H9 (cell line): Measurements from ENCODE around the gene USP3. TPM values are rescaled to one million over a fixed set of nuclear protein-coding genes. Genes with fewer than 3 reads are reported as not detected.

Experiments
- DNase-seq: peaks from one replicate; pipeline ENCODE4 v3.0.0-alpha.2; 2017
- H2AFZ ChIP-seq: one replicate; pipeline ENCODE4 v1.6.1; 2013; ENCODE audit warnings: mild to moderate bottlenecking, low read length, control low read depth, moderate library complexity
- H2AK5ac ChIP-seq: 2 replicates; pipeline ENCODE4 v1.6.1; 2013; ENCODE audit warnings: low read length, control low read depth, mixed read lengths; ENCODE audit not compliant: insufficient read length
- H2BK120ac ChIP-seq: one replicate; pipeline ENCODE4 v1.6.1; 2013; ENCODE audit warnings: low read depth, mild to moderate bottlenecking, low read length, control low read depth, inconsistent platforms; ENCODE audit not compliant: poor library complexity, severe bottlenecking
- H2BK12ac ChIP-seq: 2 replicates; pipeline ENCODE4 v1.6.1; 2013; ENCODE audit warnings: low read length, control low read depth, mixed read lengths, low read depth; ENCODE audit not compliant: insufficient read length
- H2BK15ac ChIP-seq: 2 replicates; pipeline ENCODE4 v1.6.1; 2013; ENCODE audit warnings: low read depth, low read length, control low read depth
- H2BK20ac ChIP-seq: one replicate; pipeline ENCODE4 v1.6.1; 2013; ENCODE audit warnings: low read depth, mild to moderate bottlenecking, low read length, control low read depth, inconsistent platforms; ENCODE audit not compliant: poor library complexity, severe bottlenecking
- H2BK5ac ChIP-seq: 2 replicates; pipeline ENCODE4 v1.6.1; 2013; ENCODE audit warnings: low read length, control low read depth, mixed read lengths; ENCODE audit not compliant: insufficient read length
- H3K14ac ChIP-seq: 2 replicates; pipeline ENCODE4 v1.6.1; 2013; ENCODE audit warnings: low read length, control low read depth; ENCODE audit not compliant: insufficient read depth
- H3K18ac ChIP-seq: 2 replicates; pipeline ENCODE4 v1.6.1; 2013; ENCODE audit warnings: low read depth, mild to moderate bottlenecking, mixed read lengths, low read length, control low read depth; ENCODE audit not compliant: insufficient read length
- H3K23ac ChIP-seq: 2 replicates; pipeline ENCODE4 v1.6.1; 2013; ENCODE audit warnings: low read length, control low read depth, mixed read lengths, low read depth; ENCODE audit not compliant: insufficient read length
- H3K23me2 ChIP-seq: 2 replicates; pipeline ENCODE4 v1.6.1; 2013; ENCODE audit warnings: low read depth, mild to moderate bottlenecking, mixed read lengths, low read length, control low read depth; ENCODE audit not compliant: insufficient read length, poor library complexity, severe bottlenecking
- H3K27ac ChIP-seq: 2 replicates; pipeline ENCODE4 v1.5.1; 2013; ENCODE audit warnings: low read length, control low read depth, mixed read lengths, low read depth; ENCODE audit not compliant: insufficient read length
- H3K27me3 ChIP-seq: 2 replicates; pipeline ENCODE4 v1.6.1; 2013; ENCODE audit warnings: low read length, control low read depth, inconsistent platforms; ENCODE audit not compliant: insufficient read depth
- H3K4ac ChIP-seq: 2 replicates; pipeline ENCODE4 v1.6.1; 2013; ENCODE audit warnings: low read depth, mild to moderate bottlenecking, control low read depth, inconsistent platforms, low read length, moderate library complexity
- H3K4me1 ChIP-seq: 2 replicates; pipeline ENCODE4 v1.6.1; 2013; ENCODE audit warnings: low read length, control low read depth, inconsistent platforms; ENCODE audit not compliant: insufficient read depth
- H3K4me2 ChIP-seq: 2 replicates; pipeline ENCODE4 v1.6.1; 2013; ENCODE audit warnings: low read length, control low read depth, mixed read lengths; ENCODE audit not compliant: insufficient read length, insufficient read depth
- H3K56ac ChIP-seq: 2 replicates; pipeline ENCODE4 v1.6.1; 2013; ENCODE audit warnings: low read depth, mild to moderate bottlenecking, mixed read lengths, low read length, control low read depth; ENCODE audit not compliant: insufficient read length
- H3K79me1 ChIP-seq: 2 replicates; pipeline ENCODE4 v1.6.1; 2013; ENCODE audit warnings: low read depth, mild to moderate bottlenecking, moderate library complexity, low read length, control low read depth, inconsistent platforms; ENCODE audit not compliant: insufficient read depth, poor library complexity, severe bottlenecking
- H3K79me2 ChIP-seq: 2 replicates; pipeline ENCODE4 v1.6.1; 2013; ENCODE audit warnings: low read length, control low read depth, inconsistent platforms; ENCODE audit not compliant: insufficient read depth
- H3K9ac ChIP-seq: 2 replicates; pipeline ENCODE4 v1.6.1; 2013; ENCODE audit warnings: low read length, control low read depth, mixed read lengths; ENCODE audit not compliant: insufficient read length; ENCODE audit errors: extremely low read depth
- H3K9me3 ChIP-seq: one replicate; pipeline ENCODE4 v1.6.1; 2013; ENCODE audit warnings: low read depth, low read length, inconsistent platforms; ENCODE audit not compliant: control insufficient read depth
- H3T11ph ChIP-seq: one replicate; pipeline ENCODE4 v1.6.1; 2013; ENCODE audit warnings: mild to moderate bottlenecking, low read length, control low read depth, inconsistent platforms
- H4K20me1 ChIP-seq: one replicate; pipeline ENCODE4 v1.6.1; 2013; ENCODE audit not compliant: control insufficient read depth, insufficient read length, insufficient read depth
- H4K5ac ChIP-seq: 2 replicates; pipeline ENCODE4 v1.6.1; 2013; ENCODE audit warnings: low read depth, mild to moderate bottlenecking, mixed read lengths, low read length, control low read depth; ENCODE audit not compliant: insufficient read length
- H4K8ac ChIP-seq: replicated peaks from 2 replicates; pipeline ENCODE4 v1.6.1; 2013; ENCODE audit warnings: low read length, control low read depth, mixed read lengths, low read depth; ENCODE audit not compliant: insufficient read length
- H4K91ac ChIP-seq: 2 replicates; pipeline ENCODE4 v1.6.1; 2013; ENCODE audit warnings: low read depth, mild to moderate bottlenecking, moderate library complexity, mixed read lengths, low read length, control low read depth; ENCODE audit not compliant: insufficient read length
- H3K27ac Mint-ChIP-seq, 3 experiments: 2 replicates in 2 of 3; 3 replicates in 1 of 3; pipeline ENCODE4 v1.8.0; 2020 to 2021; ENCODE audit warnings: mixed read lengths in 3 of 3, mild to moderate bottlenecking in 1 of 3, moderate library complexity in 1 of 3
- H3K27me3 Mint-ChIP-seq: 2 replicates; pipeline ENCODE4 v1.8.0; 2021; ENCODE audit warnings: low read depth, mild to moderate bottlenecking, moderate library complexity, mixed read lengths
- H3K36me3 Mint-ChIP-seq, 3 experiments: 2 replicates in 2 of 3; 3 replicates in 1 of 3; pipeline ENCODE4 v1.8.0; 2020 to 2021; ENCODE audit warnings: low read depth in 3 of 3, mixed read lengths in 3 of 3; ENCODE audit not compliant: insufficient read depth in 1 of 3
- H3K4me1 Mint-ChIP-seq, 2 experiments: 2 replicates each; pipeline ENCODE4 v1.8.0; 2020; ENCODE audit warnings: mixed read lengths in 2 of 2
- H3K4me3 Mint-ChIP-seq, 2 experiments: 2 replicates in 1 of 2; 3 replicates in 1 of 2; pipeline ENCODE4 v1.8.0; 2020 to 2021; ENCODE audit warnings: mild to moderate bottlenecking in 2 of 2, mixed read lengths in 2 of 2, moderate library complexity in 1 of 2
- H3K9me3 Mint-ChIP-seq, 2 experiments: 2 replicates in 1 of 2; 3 replicates in 1 of 2; pipeline ENCODE4 v1.8.0; 2020; ENCODE audit warnings: mild to moderate bottlenecking in 2 of 2, mixed read lengths in 2 of 2, moderate library complexity in 1 of 2
- CTCF ChIP-seq: fragments of 200-600 bp; sonication (generic); conservative IDR thresholded peaks from 3 replicates; pipeline ENCODE4 v1.8.0; 2021; ENCODE audit warnings: antibody characterized with exemption, mild to moderate bottlenecking
- WGBS: extraction: QIAGEN DNeasy Blood & Tissue Kit; methylation state at CpG from one replicate; pipeline ENCODE4 v1.1.7; 2013; ENCODE audit warnings: missing lambda C conversion rate, low lambda C conversion rate, mixed read lengths; ENCODE audit not compliant: insufficient read length; ENCODE audit errors: extremely low coverage; 5-methylcytosine and 5-hydroxymethylcytosine counted together
- total RNA-seq: library from RNA; stranded (reverse); gene quantifications from 2 replicates; pipeline ENCODE4 v1.2.1, GENCODE V29; 2021

The USP3 gene
- total RNA-seq, 1 experiment from 2014 or later, result 14.2 TPM

GRCh38 chr15:63497642-63498467 is 6.5 kb upstream of the USP3 start:
- no peaks in the 10 kb centered on the region for H3K79me1 ChIP-seq
- no peaks in the 10 kb centered on the region for H4K20me1 ChIP-seq
- H3K56ac ChIP-seq, result no peak overlapping the region
- Mint-ChIP-seq H3K27ac (no peak overlapping the region), H3K36me3 (no peaks in the 10 kb centered on the region; a peak in 2 of 7 replicates), H3K9me3 (peaks cover 0 to 5% of the 10 kb centered on the region in 2 experiments; a peak in 3 of 5 replicates), H3K27me3 (peaks cover 23% of the 10 kb centered on the region), H3K4me1 (peaks cover 38 to 49% of the 10 kb centered on the region in 2 experiments), H3K4me3 (no peak overlapping the region)
- H3K27ac ChIP-seq, result no peak overlapping the region
- no peak overlapping the region for H3T11ph ChIP-seq
- H3K4me1 ChIP-seq, result peaks cover 5% of the 10 kb centered on the region
- peaks cover under 1% of the 10 kb centered on the region for H3K23me2 ChIP-seq
- no peaks in the 10 kb centered on the region for H3K9me3 ChIP-seq
- peaks cover 30% of the 10 kb centered on the region for H3K27me3 ChIP-seq
- no peak overlapping the region for H3K9ac ChIP-seq
- no peak overlapping the region for H4K8ac ChIP-seq
- no peak overlapping the region for H2BK15ac ChIP-seq
- no peak overlapping the region for H2BK12ac ChIP-seq
- no peak for DNase-seq
- H2AK5ac ChIP-seq, result no peak overlapping the region
- no peak overlapping the region for H2BK5ac ChIP-seq
- no peaks in the 10 kb centered on the region for H3K79me2 ChIP-seq
- H3K23ac ChIP-seq, result no peak overlapping the region
- H3K4ac ChIP-seq, result no peak overlapping the region
- H2BK120ac ChIP-seq, result no peak overlapping the region
- no CpG with 5 or more reads among the region's 8 CpGs for WGBS
- H3K4me2 ChIP-seq, result no peak overlapping the region
- no peak for TF ChIP-seq CTCF
- no peak overlapping the region for H3K14ac ChIP-seq
- no peak overlapping the region for H4K91ac ChIP-seq
- H4K5ac ChIP-seq, result no peak overlapping the region
- H3K18ac ChIP-seq, result no peak overlapping the region
- no peak overlapping the region for H2AFZ ChIP-seq
- no peak overlapping the region for H2BK20ac ChIP-seq
